Adipocyte (in vitro differentiated cells): ENCODE measurements around the gene NRXN3.

Source experiments
- DNase-seq: peaks from one replicate; pipeline ENCODE4 v3.0.0-alpha.2; 2015; ENCODE audit warnings: low read depth
- H3K27me3 ChIP-seq: replicated peaks from 2 replicates; pipeline ENCODE4 v1.7.0; 2013; ENCODE audit warnings: mild to moderate bottlenecking, low read length, moderate library complexity; ENCODE audit not compliant: control insufficient read depth, insufficient read depth
- H3K36me3 ChIP-seq: 2 replicates; pipeline ENCODE4 v1.7.0; 2013; ENCODE audit warnings: low read length, mild to moderate bottlenecking, moderate library complexity; ENCODE audit not compliant: control insufficient read depth, insufficient read depth, severe bottlenecking
- H3K4me1 ChIP-seq: 2 replicates; pipeline ENCODE4 v1.7.0; 2013; ENCODE audit warnings: mild to moderate bottlenecking, low read length, moderate library complexity; ENCODE audit not compliant: control insufficient read depth, insufficient read depth
- H3K4me3 ChIP-seq: 2 replicates; pipeline ENCODE4 v1.7.0; 2013; ENCODE audit warnings: mild to moderate bottlenecking, low read length, moderate library complexity
- H3K9ac ChIP-seq: 2 replicates; pipeline ENCODE4 v1.7.0; 2013; ENCODE audit warnings: mild to moderate bottlenecking, low read length, moderate library complexity
- H3K9me3 ChIP-seq: 2 replicates; pipeline ENCODE4 v1.7.0; 2013; ENCODE audit warnings: mild to moderate bottlenecking, low read length, moderate library complexity; ENCODE audit not compliant: control insufficient read depth

NRXN3 gene

DNA sequence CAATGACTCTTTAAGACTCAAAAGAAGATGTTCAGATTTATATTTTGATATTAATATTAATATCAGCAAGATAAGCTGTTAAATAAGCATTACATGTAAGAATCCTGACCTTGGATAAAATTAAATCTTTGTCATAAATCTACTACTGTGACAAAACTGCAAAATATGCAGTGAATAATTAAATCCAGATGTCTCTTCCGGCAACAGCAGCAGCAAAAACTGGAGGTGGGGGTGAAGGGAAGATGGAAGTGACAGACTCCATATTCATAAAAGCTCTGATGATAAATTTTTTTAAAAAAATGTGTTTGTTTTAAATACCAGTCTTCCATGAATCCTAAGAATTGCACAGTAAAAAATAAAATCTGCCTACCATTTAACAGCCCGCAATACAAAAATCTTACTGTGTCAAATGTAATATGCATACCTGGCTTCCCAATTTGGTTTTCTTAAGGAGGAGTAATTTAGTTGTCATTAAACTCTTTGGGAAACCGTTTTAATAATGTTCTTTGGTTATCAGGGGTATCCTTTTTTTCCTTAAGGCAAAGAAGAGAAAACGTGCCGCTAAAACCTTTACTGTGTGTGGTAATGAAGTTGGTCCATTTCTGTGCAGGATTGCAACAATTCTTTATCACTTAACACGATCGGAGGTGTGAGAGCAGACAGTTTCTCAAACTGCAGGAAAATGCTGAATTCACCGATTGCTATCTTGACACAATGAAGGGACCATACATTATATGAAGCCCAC, 1562.9 kb downstream of the NRXN3 start:
- Histone ChIP-seq H3K36me3 (no peaks in the 10 kb centered on the region), H3K9me3 (peaks cover 25% of the 10 kb centered on the region), H3K9ac (no peak overlapping the region), H3K27me3 (no peaks in the 10 kb centered on the region), H3K4me1 (peaks cover 5% of the 10 kb centered on the region), H3K4me3 (no peak overlapping the region)
- peak; percentile 14 for DNase-seq

DNA sequence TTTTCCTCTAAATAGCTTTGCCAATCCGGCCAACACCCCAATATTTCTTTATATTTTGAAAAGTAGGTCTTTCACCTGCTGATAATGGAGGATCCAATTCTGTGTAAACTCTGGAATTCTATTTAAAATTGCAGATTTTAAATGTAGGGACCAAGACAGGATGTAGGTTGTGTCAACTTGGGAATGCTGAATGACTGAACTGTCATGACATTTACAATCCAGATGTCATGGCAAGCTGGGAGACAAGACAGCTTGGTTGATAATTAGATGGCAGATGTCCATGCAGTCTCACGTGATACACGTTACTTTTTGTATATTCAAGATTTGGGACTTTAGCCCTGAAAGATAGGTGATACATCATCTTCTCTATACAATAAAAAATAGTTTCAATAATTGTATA, 1564.0 kb downstream of the NRXN3 start:
- no peak overlapping the region for H3K9ac ChIP-seq
- H3K4me1 ChIP-seq: peaks cover 5% of the 10 kb centered on the region
- H3K9me3 ChIP-seq: peaks cover 25% of the 10 kb centered on the region
- no peak overlapping the region for H3K4me3 ChIP-seq
- no peak for DNase-seq
- H3K27me3 ChIP-seq: no peaks in the 10 kb centered on the region
- H3K36me3 ChIP-seq: no peaks in the 10 kb centered on the region

- no peak for DNase-seq
- H3K4me3 ChIP-seq: no peak overlapping the region
- H3K27me3 ChIP-seq: no peaks in the 10 kb centered on the region
- peaks cover 5% of the 10 kb centered on the region for H3K4me1 ChIP-seq
- no peak overlapping the region for H3K9ac ChIP-seq
- no peaks in the 10 kb centered on the region for H3K36me3 ChIP-seq
- peaks cover 25% of the 10 kb centered on the region for H3K9me3 ChIP-seq
Measured at GRCh38 chr14:79734656-79735055, 1564.5 kb downstream of the NRXN3 start.

- no peak overlapping the region for H3K4me3 ChIP-seq
- H3K4me1 ChIP-seq: peaks cover 5% of the 10 kb centered on the region
- peaks cover 25% of the 10 kb centered on the region for H3K9me3 ChIP-seq
- H3K36me3 ChIP-seq: no peaks in the 10 kb centered on the region
- H3K9ac ChIP-seq: no peak overlapping the region
- no peaks in the 10 kb centered on the region for H3K27me3 ChIP-seq
- no peak for DNase-seq
Measured at GRCh38 chr14:79735121-79735520, 1564.9 kb downstream of the NRXN3 start.

GRCh38 chr14:79740066-79740601, 1570.0 kb downstream of the NRXN3 start:
- DNase-seq: no peak

GRCh38 chr14:79742142-79742541, 1572.0 kb downstream of the NRXN3 start:
- Histone ChIP-seq H3K9ac (no peak overlapping the region), H3K4me1 (no peaks in the 10 kb centered on the region), H3K9me3 (peaks cover 7% of the 10 kb centered on the region), H3K36me3 (no peaks in the 10 kb centered on the region), H3K4me3 (no peak overlapping the region), H3K27me3 (no peaks in the 10 kb centered on the region)
- no peak for DNase-seq

More at GRCh38 chr14:79740066-79740601, 1570.0 kb downstream of the NRXN3 start:
- H3K4me3 ChIP-seq: no peak overlapping the region
- H3K9me3 ChIP-seq: peaks cover 25% of the 10 kb centered on the region
- no peaks in the 10 kb centered on the region for H3K4me1 ChIP-seq
- H3K9ac ChIP-seq: no peak overlapping the region
- no peaks in the 10 kb centered on the region for H3K36me3 ChIP-seq
- H3K27me3 ChIP-seq: no peaks in the 10 kb centered on the region

DNA sequence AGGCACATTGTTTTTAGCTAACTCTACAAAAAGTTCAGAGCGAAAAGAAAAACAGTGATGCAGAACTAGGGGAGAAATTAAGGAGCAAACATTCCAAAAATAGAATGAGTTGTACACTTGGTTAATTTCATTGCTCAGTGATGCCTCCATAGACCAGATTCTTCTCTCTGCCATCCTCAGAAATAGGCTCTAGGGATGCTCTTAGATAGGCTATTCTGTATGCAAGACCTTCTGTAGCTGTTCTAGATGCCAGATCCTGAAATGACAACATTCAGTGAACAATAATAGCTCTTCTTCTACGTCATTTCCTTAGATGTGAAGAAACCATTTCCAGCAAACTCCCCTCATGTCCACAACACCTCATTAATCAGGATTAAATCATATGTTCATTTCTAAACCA, 1574.9 kb downstream of the NRXN3 start:
- no peak for DNase-seq
- Histone ChIP-seq H3K4me1 (no peaks in the 10 kb centered on the region), H3K9ac (no peak overlapping the region), H3K36me3 (no peaks in the 10 kb centered on the region), H3K4me3 (no peak overlapping the region), H3K9me3 (no peaks in the 10 kb centered on the region), H3K27me3 (no peaks in the 10 kb centered on the region)

GRCh38 chr14:79749065-79749464, 1578.9 kb downstream of the NRXN3 start:
- no peak for DNase-seq
- Histone ChIP-seq H3K36me3 (no peaks in the 10 kb centered on the region), H3K4me1 (no peaks in the 10 kb centered on the region), H3K27me3 (no peaks in the 10 kb centered on the region), H3K9ac (no peak overlapping the region), H3K9me3 (no peaks in the 10 kb centered on the region), H3K4me3 (no peak overlapping the region)

DNA sequence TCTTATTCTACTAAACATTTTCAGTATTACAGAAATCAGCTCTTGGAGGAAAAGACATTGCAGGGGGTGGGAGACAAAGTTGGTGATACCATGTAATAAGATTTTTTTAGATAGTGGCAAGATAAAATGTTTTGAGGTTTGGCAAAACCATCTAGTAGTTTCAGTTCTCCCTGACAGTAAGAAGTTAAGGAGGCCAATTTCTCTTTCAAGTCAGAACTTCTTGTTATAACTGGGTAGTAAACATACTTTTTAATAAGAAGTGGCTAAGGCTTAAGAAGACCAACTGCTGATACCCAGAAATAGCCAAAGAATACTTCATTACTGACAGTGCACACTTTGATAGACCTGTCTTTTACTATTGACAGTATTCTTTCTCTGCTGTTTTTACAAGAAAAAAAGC, 1588.8 kb downstream of the NRXN3 start:
- H3K27me3 ChIP-seq: no peaks in the 10 kb centered on the region
- H3K4me1 ChIP-seq: no peaks in the 10 kb centered on the region
- no peak overlapping the region for H3K9ac ChIP-seq
- no peaks in the 10 kb centered on the region for H3K9me3 ChIP-seq
- H3K4me3 ChIP-seq: no peak overlapping the region
- DNase-seq: no peak
- H3K36me3 ChIP-seq: no peaks in the 10 kb centered on the region

DNA sequence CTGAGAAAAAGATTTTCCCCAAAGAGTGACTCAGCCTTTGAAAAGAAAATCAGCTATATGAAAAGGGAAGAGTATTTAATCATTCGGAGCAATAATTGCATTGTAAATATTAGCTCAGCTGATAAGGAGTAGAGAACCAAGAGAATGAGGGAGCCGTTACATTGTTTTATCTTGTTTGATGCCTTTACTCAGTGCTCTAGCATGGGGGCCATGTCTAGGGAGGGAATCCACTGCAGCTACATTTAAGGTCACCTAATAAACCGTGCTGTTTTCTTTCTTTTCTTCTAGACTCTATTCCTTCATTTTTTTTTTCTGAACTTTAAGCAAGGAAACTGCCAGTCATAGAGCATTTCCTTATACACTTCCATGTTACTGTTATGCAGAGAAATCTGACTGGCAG, 1594.2 kb downstream of the NRXN3 start:
- no peak for DNase-seq
- H3K36me3 ChIP-seq: no peaks in the 10 kb centered on the region
- no peaks in the 10 kb centered on the region for H3K4me1 ChIP-seq
- no peak overlapping the region for H3K4me3 ChIP-seq
- H3K27me3 ChIP-seq: no peaks in the 10 kb centered on the region
- no peak overlapping the region for H3K9ac ChIP-seq
- no peaks in the 10 kb centered on the region for H3K9me3 ChIP-seq

GRCh38 chr14:79766511-79766910, 1596.3 kb downstream of the NRXN3 start:
- H3K36me3 ChIP-seq: no peaks in the 10 kb centered on the region
- no peaks in the 10 kb centered on the region for H3K27me3 ChIP-seq
- H3K9me3 ChIP-seq: no peaks in the 10 kb centered on the region
- H3K4me3 ChIP-seq: no peak overlapping the region
- no peak overlapping the region for H3K9ac ChIP-seq
- no peaks in the 10 kb centered on the region for H3K4me1 ChIP-seq
- no peak for DNase-seq

DNA sequence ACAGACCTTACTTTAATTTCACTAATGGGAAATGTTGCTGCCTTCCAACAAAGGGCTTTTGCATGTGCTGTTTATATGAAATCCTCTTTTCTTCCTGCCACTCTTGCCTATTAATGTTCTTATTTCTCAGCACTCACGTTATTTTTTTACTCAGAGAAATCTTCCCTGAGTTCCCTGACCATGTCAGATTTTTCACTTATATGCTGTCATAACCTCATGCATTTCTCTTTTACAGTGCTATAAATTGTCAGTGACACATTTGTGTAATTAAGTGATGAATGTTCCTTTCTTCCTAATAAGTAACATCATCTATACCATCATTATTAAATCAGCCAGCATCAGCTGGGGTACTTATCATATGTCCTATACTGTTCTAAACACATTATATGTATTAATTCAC, 1597.1 kb downstream of the NRXN3 start:
- no peak overlapping the region for H3K4me3 ChIP-seq
- H3K36me3 ChIP-seq: no peaks in the 10 kb centered on the region
- no peak for DNase-seq
- no peaks in the 10 kb centered on the region for H3K9me3 ChIP-seq
- no peaks in the 10 kb centered on the region for H3K4me1 ChIP-seq
- no peak overlapping the region for H3K9ac ChIP-seq
- H3K27me3 ChIP-seq: no peaks in the 10 kb centered on the region
